Measurements from ENCODE around the gene AMBP.
"Not testable (repeated sequence)": the region's sequence is repeated elsewhere in the genome, so short reads cannot be mapped to it uniquely, and the experiment has no call there.

Gene AMBP

GRCh38 chr9:114089206-114089840 is 11.2 kb upstream of the AMBP start:
- H2AFZ ChIP-seq (ENCODE audit: low read length, unreplicated experiment), result no peak overlapping the region

GRCh38 chr9:114088571-114089170 is 10.6 kb upstream of the AMBP start:
- H3K27me3 ChIP-seq (ENCODE audit: insufficient read depth, low read length), result no peaks in the 10 kb centered on the region
- H3K79me2 ChIP-seq (ENCODE audit: control insufficient read depth, insufficient read depth, low read length, unreplicated experiment), result no peaks in the 10 kb centered on the region
- H3K4me1 ChIP-seq (ENCODE audit: control insufficient read depth, insufficient read depth, low read length, unreplicated experiment), result no peaks in the 10 kb centered on the region
- no peaks in the 10 kb centered on the region for H3K36me3 ChIP-seq (ENCODE audit: insufficient read depth, low read length)
- no peak overlapping the region for H2AFZ ChIP-seq (ENCODE audit: low read length, unreplicated experiment)
- H3K4me3 ChIP-seq (ENCODE audit: low read depth, low read length), result no peak overlapping the region
- no peak overlapping the region for H3K27ac ChIP-seq (ENCODE audit: low read depth, low read length)

More at GRCh38 chr9:114089206-114089840, 11.2 kb upstream of the AMBP start:
- Histone ChIP-seq H3K4me1 (ENCODE audit: control insufficient read depth, insufficient read depth, low read length, unreplicated experiment) (no peaks in the 10 kb centered on the region), H3K4me3 (ENCODE audit: low read depth, low read length) (no peak overlapping the region), H3K36me3 (ENCODE audit: insufficient read depth, low read length) (no peaks in the 10 kb centered on the region), H3K27me3 (ENCODE audit: insufficient read depth, low read length) (no peaks in the 10 kb centered on the region), H3K27ac (ENCODE audit: low read depth, low read length) (no peak overlapping the region), H3K79me2 (ENCODE audit: control insufficient read depth, insufficient read depth, low read length, unreplicated experiment) (no peaks in the 10 kb centered on the region)

- Histone ChIP-seq H3K4me3 (ENCODE audit: low read depth, low read length) (no peak overlapping the region), H3K27ac (ENCODE audit: low read depth, low read length) (no peak overlapping the region), H3K36me3 (ENCODE audit: insufficient read depth, low read length) (no peaks in the 10 kb centered on the region), H3K27me3 (ENCODE audit: insufficient read depth, low read length) (no peaks in the 10 kb centered on the region), H3K79me2 (ENCODE audit: control insufficient read depth, insufficient read depth, low read length, unreplicated experiment) (no peaks in the 10 kb centered on the region), H2AFZ (ENCODE audit: low read length, unreplicated experiment) (no peak overlapping the region), H3K4me1 (ENCODE audit: control insufficient read depth, insufficient read depth, low read length, unreplicated experiment) (no peaks in the 10 kb centered on the region)
Observed at GRCh38 chr9:114087721-114088120, 9.6 kb upstream of the AMBP start.

GRCh38 chr9:114086607-114087006 is 8.5 kb upstream of the AMBP start:
- Histone ChIP-seq H3K4me3 (ENCODE audit: low read depth, low read length) (no peak overlapping the region), H2AFZ (ENCODE audit: low read length, unreplicated experiment) (no peak overlapping the region), H3K36me3 (ENCODE audit: insufficient read depth, low read length) (no peaks in the 10 kb centered on the region), H3K27me3 (ENCODE audit: insufficient read depth, low read length) (no peaks in the 10 kb centered on the region), H3K79me2 (ENCODE audit: control insufficient read depth, insufficient read depth, low read length, unreplicated experiment) (no peaks in the 10 kb centered on the region), H3K4me1 (ENCODE audit: control insufficient read depth, insufficient read depth, low read length, unreplicated experiment) (no peaks in the 10 kb centered on the region), H3K27ac (ENCODE audit: low read depth, low read length) (no peak overlapping the region)

- H3K4me1 ChIP-seq (ENCODE audit: control insufficient read depth, insufficient read depth, low read length, unreplicated experiment), result no peaks in the 10 kb centered on the region
- H3K36me3 ChIP-seq (ENCODE audit: insufficient read depth, low read length), result no peaks in the 10 kb centered on the region
- no peak overlapping the region for H2AFZ ChIP-seq (ENCODE audit: low read length, unreplicated experiment)
- no peak overlapping the region for H3K4me3 ChIP-seq (ENCODE audit: low read depth, low read length)
- no peak overlapping the region for H3K27ac ChIP-seq (ENCODE audit: low read depth, low read length)
- H3K79me2 ChIP-seq (ENCODE audit: control insufficient read depth, insufficient read depth, low read length, unreplicated experiment), result no peaks in the 10 kb centered on the region
- no peaks in the 10 kb centered on the region for H3K27me3 ChIP-seq (ENCODE audit: insufficient read depth, low read length)
Observed at GRCh38 chr9:114086009-114086408, 7.9 kb upstream of the AMBP start.

GRCh38 chr9:114085387-114085789 is 7.3 kb upstream of the AMBP start:
- H3K27me3 ChIP-seq (ENCODE audit: insufficient read depth, low read length), result no peaks in the 10 kb centered on the region
- H3K27ac ChIP-seq (ENCODE audit: low read depth, low read length), result no peak overlapping the region
- H3K36me3 ChIP-seq (ENCODE audit: insufficient read depth, low read length), result no peaks in the 10 kb centered on the region
- no peak overlapping the region for H3K4me3 ChIP-seq (ENCODE audit: low read depth, low read length)
- no peak overlapping the region for H2AFZ ChIP-seq (ENCODE audit: low read length, unreplicated experiment)
- H3K79me2 ChIP-seq (ENCODE audit: control insufficient read depth, insufficient read depth, low read length, unreplicated experiment), result no peaks in the 10 kb centered on the region
- no peaks in the 10 kb centered on the region for H3K4me1 ChIP-seq (ENCODE audit: control insufficient read depth, insufficient read depth, low read length, unreplicated experiment)

GRCh38 chr9:114084282-114085073 is 6.4 kb upstream of the AMBP start:
- H3K4me3 ChIP-seq (ENCODE audit: low read depth, low read length), result no peak overlapping the region
- no peaks in the 10 kb centered on the region for H3K27me3 ChIP-seq (ENCODE audit: insufficient read depth, low read length)
- no peaks in the 10 kb centered on the region for H3K79me2 ChIP-seq (ENCODE audit: control insufficient read depth, insufficient read depth, low read length, unreplicated experiment)
- H2AFZ ChIP-seq (ENCODE audit: low read length, unreplicated experiment), result no peak overlapping the region
- H3K4me1 ChIP-seq (ENCODE audit: control insufficient read depth, insufficient read depth, low read length, unreplicated experiment), result no peaks in the 10 kb centered on the region
- no peak overlapping the region for H3K27ac ChIP-seq (ENCODE audit: low read depth, low read length)
- no peaks in the 10 kb centered on the region for H3K36me3 ChIP-seq (ENCODE audit: insufficient read depth, low read length)

GRCh38 chr9:114083666-114084065 is 5.6 kb upstream of the AMBP start:
- Histone ChIP-seq H3K4me3 (ENCODE audit: low read depth, low read length) (no peak overlapping the region), H3K79me2 (ENCODE audit: control insufficient read depth, insufficient read depth, low read length, unreplicated experiment) (no peaks in the 10 kb centered on the region), H3K36me3 (ENCODE audit: insufficient read depth, low read length) (no peaks in the 10 kb centered on the region), H3K4me1 (ENCODE audit: control insufficient read depth, insufficient read depth, low read length, unreplicated experiment) (no peaks in the 10 kb centered on the region), H2AFZ (ENCODE audit: low read length, unreplicated experiment) (no peak overlapping the region), H3K27me3 (ENCODE audit: insufficient read depth, low read length) (no peaks in the 10 kb centered on the region), H3K27ac (ENCODE audit: low read depth, low read length) (no peak overlapping the region)

- H3K79me2 ChIP-seq (ENCODE audit: control insufficient read depth, insufficient read depth, low read length, unreplicated experiment); H3K27me3 ChIP-seq (ENCODE audit: insufficient read depth, low read length); H3K4me1 ChIP-seq (ENCODE audit: control insufficient read depth, insufficient read depth, low read length, unreplicated experiment); H3K27ac ChIP-seq (ENCODE audit: low read depth, low read length); H3K4me3 ChIP-seq (ENCODE audit: low read depth, low read length); H2AFZ ChIP-seq (ENCODE audit: low read length, unreplicated experiment); H3K36me3 ChIP-seq (ENCODE audit: insufficient read depth, low read length): not testable (repeated sequence)
Observed at GRCh38 chr9:114082763-114083412, 4.8 kb upstream of the AMBP start.

- no peaks in the 10 kb centered on the region for H3K79me2 ChIP-seq (ENCODE audit: control insufficient read depth, insufficient read depth, low read length, unreplicated experiment)
- H2AFZ ChIP-seq (ENCODE audit: low read length, unreplicated experiment), result no peak overlapping the region
- H3K36me3 ChIP-seq (ENCODE audit: insufficient read depth, low read length), result no peaks in the 10 kb centered on the region
- H3K4me1 ChIP-seq (ENCODE audit: control insufficient read depth, insufficient read depth, low read length, unreplicated experiment), result no peaks in the 10 kb centered on the region
- H3K27ac ChIP-seq (ENCODE audit: low read depth, low read length), result no peak overlapping the region
- no peaks in the 10 kb centered on the region for H3K27me3 ChIP-seq (ENCODE audit: insufficient read depth, low read length)
- H3K4me3 ChIP-seq (ENCODE audit: low read depth, low read length), result no peak overlapping the region
Observed at GRCh38 chr9:114082017-114082762, 4.1 kb upstream of the AMBP start.
